GM21423 (cell line): ENCODE data around the gene PCDHGB2.
"Not testable (repeated sequence)": the region's sequence is repeated elsewhere in the genome, so short reads cannot be mapped to it uniquely, and the experiment has no call there.

Experiments used
- ATAC-seq: cut with Tn5 transposase; IDR thresholded peaks from one replicate; pipeline ENCODE4 v1.9.1; 2021; ENCODE audit warnings: mild to moderate bottlenecking, moderate library complexity; ENCODE audit not compliant: unreplicated experiment

PCDHGB2 gene

GRCh38 chr5:141383345-141383744 lies 23.6 kb downstream of the PCDHGB2 start:
- no peak for ATAC-seq

GRCh38 chr5:141384471-141385267 lies 24.9 kb downstream of the PCDHGB2 start:
- ATAC-seq = no peak

GRCh38 chr5:141387557-141388311 lies 27.9 kb downstream of the PCDHGB2 start, which contains the start of gene PCDHGB4:
PCDHGB4 (plus strand) TSS chr5:141387698; CDS start chr5:141387885, 187 bp downstream.
- peak; percentile 79 for ATAC-seq

- no peak for ATAC-seq
These were observed 28.9 kb downstream of the PCDHGB2 start for GRCh38 chr5:141388661-141389060.

- no peak for ATAC-seq
These were observed 29.6 kb downstream of the PCDHGB2 start for GRCh38 chr5:141389153-141390042.

- ATAC-seq = no peak
These were observed 32.8 kb downstream of the PCDHGB2 start, which contains the start of gene PCDHGA8 for GRCh38 chr5:141392429-141393198. PCDHGA8 (plus strand) TSS chr5:141392633; CDS start chr5:141392814, 181 bp downstream.

- no peak for ATAC-seq
These were observed 33.5 kb downstream of the PCDHGB2 start for GRCh38 chr5:141393267-141393666.

- ATAC-seq = not testable (repeated sequence)
These were observed 34.8 kb downstream of the PCDHGB2 start for GRCh38 chr5:141394401-141395187.

GRCh38 chr5:141397756-141398551 lies 38.2 kb downstream of the PCDHGB2 start, which contains the start of gene PCDHGB5:
PCDHGB5 (plus strand) TSS chr5:141397947; CDS start chr5:141398128, 181 bp downstream.
- ATAC-seq = peak; percentile 90

- ATAC-seq = no peak
These were observed 38.8 kb downstream of the PCDHGB2 start for GRCh38 chr5:141398608-141399007.

- no peak for ATAC-seq
These were observed 39.9 kb downstream of the PCDHGB2 start for GRCh38 chr5:141399555-141400258.

- no peak for ATAC-seq
These were observed 42.9 kb downstream of the PCDHGB2 start, which contains the start of gene PCDHGA9 for GRCh38 chr5:141402553-141403243. PCDHGA9 (plus strand) TSS chr5:141402778; CDS start chr5:141402953, 175 bp downstream.

- no peak for ATAC-seq
These were observed 43.6 kb downstream of the PCDHGB2 start for GRCh38 chr5:141403387-141403786.

- peak; percentile 51 for ATAC-seq
These were observed 48.2 kb downstream of the PCDHGB2 start, which contains the start of gene PCDHGB6 for GRCh38 chr5:141407790-141408505. PCDHGB6 (plus strand) TSS chr5:141408021; CDS start chr5:141408203, 182 bp downstream.

- ATAC-seq = no peak
These were observed 50.0 kb downstream of the PCDHGB2 start for GRCh38 chr5:141409598-141410306.

- no peak for ATAC-seq
These were observed 51.8 kb downstream of the PCDHGB2 start for GRCh38 chr5:141411575-141411974.
